Karpas-422 (cell line): ENCODE results near the gene RGS10. TPM values are rescaled to one million over a fixed set of nuclear protein-coding genes. Genes with fewer than 3 reads are reported as not detected.
A peak's percentile ranks its signal among the peaks of the same experiment; 100 is the strongest.
"Not testable (repeated sequence)": the region's sequence is repeated elsewhere in the genome, so short reads cannot be mapped to it uniquely, and the experiment has no call there.

ENCODE experiments used
- DNase-seq: peaks from one replicate; pipeline ENCODE4 v3.0.0-alpha.2; 2015
- H2AFZ ChIP-seq: fragments of 200-600 bp; sonication (generic); 2 replicates; pipeline ENCODE4 v1.6.1; 2014; ENCODE audit warnings: antibody characterized with exemption, low read length, mixed read lengths
- H3K27ac ChIP-seq: fragments of 200-600 bp; sonication (generic); 2 replicates; pipeline ENCODE4 v1.5.1; 2014; ENCODE audit warnings: mild to moderate bottlenecking, low read length, moderate library complexity
- H3K27me3 ChIP-seq: fragments of 200-600 bp; sonication (generic); 2 replicates; pipeline ENCODE4 v1.6.1; 2014; ENCODE audit warnings: low read length, mixed read lengths
- H3K36me3 ChIP-seq: fragments of 200-600 bp; sonication (generic); 2 replicates; pipeline ENCODE4 v1.6.1; 2014; ENCODE audit warnings: low read length, mixed read lengths; ENCODE audit not compliant: insufficient read depth
- H3K4me1 ChIP-seq: fragments of 200-600 bp; sonication (generic); 2 replicates; pipeline ENCODE4 v1.6.1; 2014; ENCODE audit warnings: mild to moderate bottlenecking, low read length, mixed read lengths
- H3K4me2 ChIP-seq: fragments of 200-600 bp; sonication (generic); 2 replicates; pipeline ENCODE4 v1.6.1; 2014; ENCODE audit warnings: low read length, low read depth, mild to moderate bottlenecking; ENCODE audit not compliant: poor library complexity, severe bottlenecking
- H3K4me3 ChIP-seq: fragments of 200-600 bp; sonication (generic); 2 replicates; pipeline ENCODE4 v1.5.1; 2014; ENCODE audit warnings: mild to moderate bottlenecking, antibody characterized with exemption, low read length, mixed read lengths
- H3K79me2 ChIP-seq: fragments of 200-600 bp; sonication (generic); 2 replicates; pipeline ENCODE4 v1.6.1; 2014; ENCODE audit warnings: mild to moderate bottlenecking, low read length, mixed read lengths
- H3K9ac ChIP-seq: fragments of 200-600 bp; sonication (generic); 2 replicates; pipeline ENCODE4 v1.6.0; 2014; ENCODE audit warnings: low read length
- H3K9me2 ChIP-seq: fragments of 200-600 bp; sonication (generic), shearing (Covaris generic); replicated peaks from 2 replicates; pipeline ENCODE4 v1.6.0; 2014; ENCODE audit warnings: mild to moderate bottlenecking, low read length, moderate library complexity; ENCODE audit not compliant: insufficient read depth
- H3K9me3 ChIP-seq: fragments of 300-700, 200-600 bp; sonication (generic); 2 replicates; pipeline ENCODE4 v1.6.1; 2014; ENCODE audit warnings: low read length, mixed read lengths
- H4K20me1 ChIP-seq: fragments of 200-600 bp; sonication (generic); 2 replicates; pipeline ENCODE4 v1.6.1; 2014; ENCODE audit warnings: mild to moderate bottlenecking, antibody characterized with exemption, low read length, low read depth; ENCODE audit not compliant: insufficient read depth
- total RNA-seq: library from RNA; depleted of rRNA; stranded (reverse); fragments of >200 nt; shearing (Covaris generic); gene quantifications from 2 replicates; pipeline ENCODE4 v1.2.3, GENCODE V29; 2014; ENCODE audit warnings: low replicate concordance

The RGS10 gene
- total RNA-seq, 1 experiment from 2014 or later, result 78.0 TPM

GRCh38 chr10:119463195-119463594 is 79.3 kb downstream of the RGS10 start:
- H3K4me2 ChIP-seq, H4K20me1 ChIP-seq, H3K9me2 ChIP-seq, H3K27me3 ChIP-seq, H3K9ac ChIP-seq, H3K4me3 ChIP-seq, H3K79me2 ChIP-seq, H3K36me3 ChIP-seq, H2AFZ ChIP-seq, DNase-seq, H3K27ac ChIP-seq, H3K9me3 ChIP-seq: not testable (repeated sequence)
- peaks cover 29% of the 10 kb centered on the region for H3K4me1 ChIP-seq

- H3K36me3 ChIP-seq, result 0 out of 2 replicates have a peak, but pooled peaks cover 4% of the 10 kb centered on the region
- H3K9ac ChIP-seq, result no peak overlapping the region
- no peaks in the 10 kb centered on the region for H4K20me1 ChIP-seq
- no peaks in the 10 kb centered on the region for H3K9me2 ChIP-seq
- no peaks in the 10 kb centered on the region for H3K9me3 ChIP-seq
- DNase-seq, result no peak
- H3K27me3 ChIP-seq, result no peaks in the 10 kb centered on the region
- H3K4me1 ChIP-seq, result peaks cover 29% of the 10 kb centered on the region
- H3K27ac ChIP-seq, result no peak overlapping the region
- H3K79me2 ChIP-seq, result no peaks in the 10 kb centered on the region
- H3K4me3 ChIP-seq, result no peak overlapping the region
- H3K4me2 ChIP-seq, result no peak overlapping the region
- no peak overlapping the region for H2AFZ ChIP-seq
Observed at GRCh38 chr10:119462773-119463172, 79.7 kb downstream of the RGS10 start.

- Histone ChIP-seq H4K20me1 (no peaks in the 10 kb centered on the region), H3K9me2 (no peaks in the 10 kb centered on the region), H3K4me1 (peaks cover 34% of the 10 kb centered on the region), H2AFZ (no peak overlapping the region), H3K9me3 (no peaks in the 10 kb centered on the region), H3K27ac (no peak overlapping the region), H3K4me2 (no peak overlapping the region), H3K79me2 (no peaks in the 10 kb centered on the region), H3K9ac (peak overlapping the region; percentile 43; the same call in 1 of the 2 replicates), H3K36me3 (0 out of 2 replicates have a peak, but pooled peaks cover 4% of the 10 kb centered on the region), H3K27me3 (no peaks in the 10 kb centered on the region), H3K4me3 (no peak overlapping the region)
- peak; percentile 63 for DNase-seq
Observed at GRCh38 chr10:119461923-119462322, 80.6 kb downstream of the RGS10 start.

- no peak overlapping the region for H3K9ac ChIP-seq
- no peak overlapping the region for H2AFZ ChIP-seq
- no peak overlapping the region for H3K4me2 ChIP-seq
- no peaks in the 10 kb centered on the region for H3K79me2 ChIP-seq
- peaks cover 40% of the 10 kb centered on the region for H3K4me1 ChIP-seq
- H4K20me1 ChIP-seq, result no peaks in the 10 kb centered on the region
- no peaks in the 10 kb centered on the region for H3K9me3 ChIP-seq
- no peak overlapping the region for H3K4me3 ChIP-seq
- no peaks in the 10 kb centered on the region for H3K27me3 ChIP-seq
- 0 out of 2 replicates have a peak, but pooled peaks cover 4% of the 10 kb centered on the region for H3K36me3 ChIP-seq
- no peak overlapping the region for H3K27ac ChIP-seq
- DNase-seq, result no peak
- H3K9me2 ChIP-seq, result no peaks in the 10 kb centered on the region
Observed at GRCh38 chr10:119461380-119461779, 81.1 kb downstream of the RGS10 start.

GRCh38 chr10:119460369-119461195 is 81.9 kb downstream of the RGS10 start:
- no peak overlapping the region for H3K27ac ChIP-seq
- no peak overlapping the region for H2AFZ ChIP-seq
- 0 out of 2 replicates have a peak, but pooled peaks cover 4% of the 10 kb centered on the region for H3K36me3 ChIP-seq
- H3K4me2 ChIP-seq, result no peak overlapping the region
- no peaks in the 10 kb centered on the region for H3K79me2 ChIP-seq
- no peaks in the 10 kb centered on the region for H3K27me3 ChIP-seq
- H3K9me3 ChIP-seq, result no peaks in the 10 kb centered on the region
- H4K20me1 ChIP-seq, result no peaks in the 10 kb centered on the region
- DNase-seq, result no peak
- H3K9me2 ChIP-seq, result no peaks in the 10 kb centered on the region
- H3K4me1 ChIP-seq, result peaks cover 45% of the 10 kb centered on the region
- H3K4me3 ChIP-seq, result no peak overlapping the region
- H3K9ac ChIP-seq, result no peak overlapping the region

- peaks cover 48% of the 10 kb centered on the region for H3K4me1 ChIP-seq
- no peak for DNase-seq
- H3K27ac ChIP-seq, result no peak overlapping the region
Observed at GRCh38 chr10:119459681-119460340, 82.7 kb downstream of the RGS10 start.

GRCh38 chr10:119457966-119458766 is 84.4 kb downstream of the RGS10 start:
- Histone ChIP-seq H4K20me1 (no peaks in the 10 kb centered on the region), H3K9me3 (no peaks in the 10 kb centered on the region), H3K27me3 (no peaks in the 10 kb centered on the region), H3K4me3 (no peak overlapping the region), H3K9me2 (no peaks in the 10 kb centered on the region), H3K9ac (no peak overlapping the region), H3K79me2 (no peaks in the 10 kb centered on the region), H3K27ac (no peak overlapping the region), H3K36me3 (0 out of 2 replicates have a peak, but pooled peaks cover 4% of the 10 kb centered on the region), H3K4me2 (no peak overlapping the region), H3K4me1 (peaks cover 56% of the 10 kb centered on the region), H2AFZ (no peak overlapping the region)
- no peak for DNase-seq

More at GRCh38 chr10:119459681-119460340, 82.7 kb downstream of the RGS10 start:
- Histone ChIP-seq H4K20me1 (no peaks in the 10 kb centered on the region), H3K27me3 (no peaks in the 10 kb centered on the region), H3K79me2 (no peaks in the 10 kb centered on the region), H3K9ac (no peak overlapping the region), H3K9me2 (no peaks in the 10 kb centered on the region), H2AFZ (no peak overlapping the region), H3K4me3 (no peak overlapping the region), H3K4me2 (no peak overlapping the region), H3K36me3 (0 out of 2 replicates have a peak, but pooled peaks cover 4% of the 10 kb centered on the region), H3K9me3 (no peaks in the 10 kb centered on the region)
